Body of pancreas (tissue), 4 donors: ENCODE results near the gene ZFYVE16.

Experiments
- CTCF ChIP-seq, 7 experiments: fragments of 450-650 bp in 4 of 7; fragments of 200-600 bp in 3 of 7; sonication (generic) in 3 of 7; IDR thresholded peaks; one replicate each; pipeline ENCODE4 v1.5.1; 2016 to 2019; ENCODE audit warnings: antibody characterized with exemption in 7 of 7
- POLR2A ChIP-seq, 3 donors: fragments of 450-650 bp; IDR thresholded peaks; one replicate each; pipeline ENCODE4 v1.6.1; 2016; ENCODE audit warnings: antibody characterized with exemption in 3 of 3, mild to moderate bottlenecking in 2 of 3

DNA sequence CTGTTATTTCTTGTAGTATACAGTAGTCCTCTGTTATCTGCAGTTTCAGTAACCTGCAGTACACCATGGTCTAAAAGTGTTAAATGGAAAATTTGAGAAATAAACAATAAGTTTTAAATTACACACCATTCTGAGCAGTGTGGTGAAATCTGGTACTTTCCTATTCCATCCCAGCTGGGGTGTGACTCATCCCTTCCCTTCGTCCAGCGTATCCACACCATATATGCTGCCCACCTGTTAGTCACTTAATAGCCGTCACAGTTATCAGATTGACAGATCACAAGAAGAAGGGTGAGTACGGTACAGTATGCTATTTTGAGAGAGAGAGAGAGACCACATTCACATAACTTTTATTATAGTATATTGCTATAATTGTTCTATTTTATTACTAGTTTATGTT, 109.0 kb downstream of the ZFYVE16 start:
- TF ChIP-seq POLR2A (IDR thresholded peaks at IDR 0.05): no peak
- no peak for TF ChIP-seq CTCF (IDR thresholded peaks at IDR 0.05)
